ENCODE data around the gene PTGER1.

- no peak for TF ChIP-seq CTCF (IDR thresholded peaks at IDR 0.05)
- no peak for TF ChIP-seq POLR2A (IDR thresholded peaks at IDR 0.05)
Measured at GRCh38 chr19:14442891-14443631, 32.1 kb downstream of the PTGER1 start.

Measured in adrenal gland (tissue), 5 donors.